Uterus (tissue), 4 donors: Measurements from ENCODE around the gene UNC5CL. TPM values are rescaled to one million over a fixed set of nuclear protein-coding genes. Genes with fewer than 3 reads are reported as not detected.

Experiments used
- DNase-seq, 2 donors: peaks; one replicate each; pipeline ENCODE4 v3.0.0-alpha.2; 2019 to 2020
- H3K27ac ChIP-seq, 2 donors: fragments of 200-600 bp; sonication (generic); 1 replicate in 1 of 2; 2 replicates in 1 of 2; pipeline ENCODE4 v1.5.1; 2016 to 2018
- H3K27me3 ChIP-seq, 2 donors: fragments of 200-600 bp; sonication (generic); one replicate each; pipeline ENCODE4 v1.5.1; 2018 to 2019; ENCODE audit warnings: control low read depth in 1 of 2
- H3K36me3 ChIP-seq, 2 donors: fragments of 200-600 bp; sonication (generic); one replicate each; pipeline ENCODE4 v1.5.1; 2019; ENCODE audit warnings: control low read depth in 1 of 2
- H3K4me1 ChIP-seq, 2 donors: fragments of 200-600 bp; sonication (generic); one replicate each; pipeline ENCODE4 v1.5.1; 2018 to 2019; ENCODE audit warnings: control low read depth in 1 of 2
- H3K4me3 ChIP-seq, 2 donors: fragments of 200-600 bp; sonication (generic); 1 replicate in 1 of 2; 2 replicates in 1 of 2; pipeline ENCODE4 v1.5.1; 2018 to 2019; ENCODE audit warnings: mild to moderate bottlenecking in 1 of 2
- H3K9me3 ChIP-seq, 2 donors: fragments of 200-600 bp; sonication (generic); one replicate each; pipeline ENCODE4 v1.5.1; 2019; ENCODE audit warnings: control low read depth in 1 of 2
- POLR2A ChIP-seq, 2 donors: fragments of 450-650 bp; IDR thresholded peaks; one replicate each; pipeline ENCODE4 v1.6.1; 2016; ENCODE audit warnings: antibody characterized with exemption in 2 of 2, mild to moderate bottlenecking in 1 of 2, moderate library complexity in 1 of 2
- intact Hi-C: fragments of 100-400 bp; cut with DNase I; formaldehyde crosslinking; loops from one replicate; pipeline ENCODE4 v1.15.1; 2023; ENCODE audit warnings: low total_unique reads
- total RNA-seq, 4 donors: library from RNA; depleted of rRNA in 3 of 4; stranded (reverse); fragments of >200 nt in 3 of 4; gene quantifications; one replicate each; pipeline versions ENCODE4 v1.1.0 to v1.2.4, GENCODE V29; 2014 to 2023
- TF ChIP-seq, protein P1 (sequence below), 4 experiments: fragments of 200-600 bp in 2 of 4; fragments of 450-650 bp in 2 of 4; sonication (generic) in 2 of 4; IDR thresholded peaks; one replicate each; pipeline ENCODE4 v1.5.1; 2016 to 2019; ENCODE audit warnings: antibody characterized with exemption in 4 of 4, mild to moderate bottlenecking in 2 of 4, moderate library complexity in 1 of 4
- donor health status: DM: yes; HTN: yes; CAD: no.

The UNC5CL gene
- total RNA-seq, 4 donors from 2014 or later: 0.26 to 1.4 (median 1.2) TPM; not detected in 1

DNA sequence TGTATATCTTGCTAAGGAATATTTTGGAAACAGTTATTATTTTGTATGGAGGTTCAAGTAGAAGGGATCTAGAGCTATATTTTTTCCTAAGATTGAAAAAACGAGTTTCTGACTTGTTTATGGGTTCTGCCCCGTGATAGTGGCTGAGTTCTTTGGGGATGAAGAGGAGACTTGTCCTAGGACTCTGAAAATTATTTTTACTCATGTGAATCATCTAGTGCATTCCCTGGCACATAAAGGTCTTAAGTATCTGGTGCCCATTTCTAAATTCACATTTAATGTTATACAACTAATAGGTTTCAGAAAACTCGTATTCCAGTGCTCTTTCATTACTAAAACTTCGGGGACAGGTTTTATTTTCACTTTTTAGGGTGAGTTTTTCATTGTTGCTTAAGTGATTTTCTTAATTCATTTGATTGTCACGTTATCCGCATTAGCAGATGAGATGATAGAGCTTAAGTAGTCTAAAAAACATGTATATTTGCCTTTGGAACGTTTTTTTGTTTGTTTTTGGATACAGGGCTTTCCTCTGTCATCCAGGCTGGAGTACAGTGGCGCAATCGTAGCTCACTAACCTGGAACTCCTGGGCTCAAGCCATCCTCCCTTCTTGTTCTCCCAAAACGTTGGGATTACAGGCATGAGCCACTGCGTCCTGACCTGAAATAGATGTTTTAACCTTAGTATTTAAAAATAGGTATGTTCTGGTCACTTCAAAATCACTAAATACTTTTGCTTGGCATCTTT, 35.8 kb upstream of the UNC5CL start:
- intact Hi-C loops: no loop called here
- Histone ChIP-seq H3K27ac (peak overlapping the region; percentile 97 to 100), H3K4me1 (peaks cover 4 to 12% of the 10 kb centered on the region in 2 donors), H3K27me3 (no peaks in the 10 kb centered on the region), H3K9me3 (no peaks in the 10 kb centered on the region), H3K36me3 (no peaks in the 10 kb centered on the region), H3K4me3 (peak overlapping the region; percentile 68 to 94)
- TF ChIP-seq POLR2A (IDR thresholded peaks at IDR 0.05): no peak
- TF ChIP-seq, protein P1, sequence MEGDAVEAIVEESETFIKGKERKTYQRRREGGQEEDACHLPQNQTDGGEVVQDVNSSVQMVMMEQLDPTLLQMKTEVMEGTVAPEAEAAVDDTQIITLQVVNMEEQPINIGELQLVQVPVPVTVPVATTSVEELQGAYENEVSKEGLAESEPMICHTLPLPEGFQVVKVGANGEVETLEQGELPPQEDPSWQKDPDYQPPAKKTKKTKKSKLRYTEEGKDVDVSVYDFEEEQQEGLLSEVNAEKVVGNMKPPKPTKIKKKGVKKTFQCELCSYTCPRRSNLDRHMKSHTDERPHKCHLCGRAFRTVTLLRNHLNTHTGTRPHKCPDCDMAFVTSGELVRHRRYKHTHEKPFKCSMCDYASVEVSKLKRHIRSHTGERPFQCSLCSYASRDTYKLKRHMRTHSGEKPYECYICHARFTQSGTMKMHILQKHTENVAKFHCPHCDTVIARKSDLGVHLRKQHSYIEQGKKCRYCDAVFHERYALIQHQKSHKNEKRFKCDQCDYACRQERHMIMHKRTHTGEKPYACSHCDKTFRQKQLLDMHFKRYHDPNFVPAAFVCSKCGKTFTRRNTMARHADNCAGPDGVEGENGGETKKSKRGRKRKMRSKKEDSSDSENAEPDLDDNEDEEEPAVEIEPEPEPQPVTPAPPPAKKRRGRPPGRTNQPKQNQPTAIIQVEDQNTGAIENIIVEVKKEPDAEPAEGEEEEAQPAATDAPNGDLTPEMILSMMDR (IDR thresholded peaks at IDR 0.05): no peak
- peak; percentile 35 to 58 for DNase-seq

DNA sequence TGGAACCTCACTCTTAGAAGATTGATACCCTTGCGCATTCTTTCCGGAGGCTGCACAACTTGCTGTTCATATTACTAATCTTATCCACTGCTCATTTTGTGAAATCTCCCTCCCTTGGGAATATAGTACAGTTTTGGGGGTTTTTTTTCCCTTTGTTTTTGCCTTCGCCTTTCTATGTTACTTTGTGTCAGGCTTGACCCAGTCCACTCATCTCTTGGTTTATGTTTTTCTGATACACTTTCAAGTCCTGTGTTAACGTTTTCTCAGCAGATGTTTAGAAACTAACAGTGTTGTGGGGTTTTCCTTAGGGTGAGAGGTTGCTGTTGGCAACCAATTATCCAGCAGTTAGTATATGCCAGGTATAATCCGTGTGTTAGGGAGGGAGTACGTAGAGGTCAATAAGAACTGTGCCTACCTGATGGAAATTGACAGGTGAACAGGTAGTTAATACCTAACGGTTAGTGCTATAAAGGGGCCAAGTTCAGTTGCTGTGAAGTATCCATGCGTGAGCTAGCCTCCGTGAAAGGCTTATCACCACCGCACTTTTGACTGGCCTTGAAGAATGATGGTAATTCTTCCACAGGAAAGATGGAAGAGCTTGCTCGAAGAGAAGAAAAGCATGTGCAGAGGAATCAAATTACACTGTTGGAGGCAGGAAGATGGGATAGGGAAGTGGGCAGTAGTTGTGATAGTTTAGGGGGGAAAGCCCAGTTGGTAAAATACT, 35.1 kb upstream of the UNC5CL start:
- no peak for DNase-seq
- H3K4me3 ChIP-seq: peak overlapping the region; percentile 68 to 94
- no peaks in the 10 kb centered on the region for H3K36me3 ChIP-seq
- H3K27ac ChIP-seq: peak overlapping the region; percentile 97 to 100
- no peaks in the 10 kb centered on the region for H3K27me3 ChIP-seq
- intact Hi-C loops: no loop called here
- no peaks in the 10 kb centered on the region for H3K9me3 ChIP-seq
- no peak for TF ChIP-seq POLR2A (IDR thresholded peaks at IDR 0.05)
- TF ChIP-seq, protein P1 (IDR thresholded peaks at IDR 0.05): no peak
- peaks cover 4 to 12% of the 10 kb centered on the region in 2 donors for H3K4me1 ChIP-seq

DNA sequence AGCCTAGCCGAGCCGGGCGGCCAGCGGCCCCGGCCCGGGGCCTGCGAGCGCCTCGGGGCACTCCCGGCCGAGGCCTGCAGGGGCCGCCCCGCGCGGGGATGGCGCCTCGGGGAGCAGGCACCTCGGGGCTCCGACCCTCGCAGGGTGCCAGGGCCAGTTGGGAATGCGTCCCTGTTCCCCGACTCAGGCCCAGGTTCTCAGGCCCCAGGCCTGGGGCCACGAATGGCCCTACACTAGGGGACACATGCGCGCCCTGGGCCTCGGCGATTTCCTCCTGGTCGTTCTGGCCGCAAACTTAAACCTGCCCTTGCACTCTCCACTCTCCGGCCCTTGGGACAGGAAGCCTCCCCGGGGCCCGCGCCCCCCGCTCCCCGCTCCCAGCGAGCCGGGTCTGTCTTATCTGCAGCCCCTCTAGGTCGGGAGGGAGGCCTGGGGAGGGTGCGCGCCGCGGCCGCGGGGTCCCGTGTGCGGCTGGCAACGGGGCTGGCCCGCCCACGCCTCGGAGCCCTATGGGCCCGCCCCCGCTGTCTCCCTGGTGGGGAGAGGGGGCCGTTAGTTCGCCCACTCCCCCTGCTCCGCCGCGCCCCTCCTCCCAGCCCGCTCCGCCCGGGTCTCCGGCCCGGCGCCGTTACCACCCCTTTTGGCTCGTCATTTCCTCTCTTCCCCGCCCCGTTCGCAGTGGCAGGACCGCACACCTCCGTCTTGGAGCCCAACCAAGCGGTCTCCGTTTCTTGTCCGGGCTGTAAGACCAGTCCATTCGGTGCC, 34.4 kb upstream of the UNC5CL start:
- DNase-seq: peak; percentile 84 to 87
- Histone ChIP-seq H3K4me3 (peak overlapping the region; percentile 68 to 94), H3K9me3 (no peaks in the 10 kb centered on the region), H3K27ac (peak overlapping the region; percentile 97 to 100), H3K4me1 (peaks cover 0 to 12% of the 10 kb centered on the region in 2 donors), H3K27me3 (no peaks in the 10 kb centered on the region), H3K36me3 (no peaks in the 10 kb centered on the region)
- TF ChIP-seq, protein P1 (IDR thresholded peaks at IDR 0.05): peak in 3 of 4 experiments; percentile 24 to 50 (median 40)
- peak; percentile 84 to 97 for TF ChIP-seq POLR2A (IDR thresholded peaks at IDR 0.05)
- intact Hi-C loops: no loop called here

DNA sequence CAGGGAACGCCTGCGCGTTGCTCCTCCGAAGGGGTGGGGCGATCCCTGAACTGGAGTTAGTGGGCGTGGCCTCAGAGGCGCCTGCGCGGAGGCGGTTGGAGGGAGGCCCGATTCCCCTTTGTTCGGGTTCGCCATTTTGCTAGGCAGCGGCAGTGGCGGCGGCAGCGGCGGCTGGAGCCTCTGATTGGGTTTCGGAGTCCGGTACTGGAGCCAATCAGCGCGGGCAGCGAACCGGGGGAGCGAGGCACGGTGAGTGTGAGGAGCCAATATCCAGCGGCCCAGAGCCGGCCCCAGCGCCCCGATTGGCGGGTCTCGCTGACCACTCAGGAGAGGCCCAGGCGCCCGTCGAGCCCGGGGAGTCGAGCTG, 33.8 kb upstream of the UNC5CL start, which contains the start of gene NFYA:
NFYA (plus strand) TSS at position 139 of the 367 bp plus-strand sequence. CDS start 6,116 bp downstream, outside the sequence.
- TF ChIP-seq POLR2A (IDR thresholded peaks at IDR 0.05): peak in 1 of 2 donors; percentile 89
- TF ChIP-seq, protein P1 (IDR thresholded peaks at IDR 0.05): no peak
- peaks cover 0 to 12% of the 10 kb centered on the region in 2 donors for H3K4me1 ChIP-seq
- H3K27me3 ChIP-seq: no peaks in the 10 kb centered on the region
- intact Hi-C loops: no loop called here
- no peaks in the 10 kb centered on the region for H3K36me3 ChIP-seq
- peak within 1 kb of the TSS; percentile 97 to 100 for H3K27ac ChIP-seq
- no peak for DNase-seq
- peak within 1 kb of the TSS; percentile 68 to 94 for H3K4me3 ChIP-seq
- H3K9me3 ChIP-seq: no peaks in the 10 kb centered on the region
